ENCODE results near the gene CTNNBIP1.
A peak's percentile ranks its signal among the peaks of the same experiment; 100 is the strongest.

Gene CTNNBIP1

DNA sequence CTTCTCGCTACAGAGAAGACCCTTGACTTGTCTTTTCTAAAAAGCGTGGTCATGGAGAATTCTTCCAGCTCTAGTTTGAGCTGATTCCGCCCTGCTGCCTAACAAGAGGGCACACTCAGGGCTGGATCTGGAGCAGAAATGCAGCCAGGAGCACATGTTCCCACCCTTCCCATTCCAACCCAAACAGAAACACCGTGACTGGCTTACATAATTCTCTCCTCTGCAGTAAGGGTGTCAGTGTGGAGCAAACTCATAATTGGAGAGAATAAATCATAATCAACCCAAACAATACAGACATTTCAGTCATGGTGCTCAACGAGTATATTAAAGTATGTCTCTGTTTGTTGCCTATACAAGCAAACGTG, 34.5 kb downstream of the CTNNBIP1 start:
- Mint-ChIP-seq H3K27ac (no peak overlapping the region), H3K9me3 (no peaks in the 10 kb centered on the region), H3K4me1 (peaks cover 4% of the 10 kb centered on the region), H3K36me3 (ENCODE audit: low read depth) (no peaks in the 10 kb centered on the region), H3K27me3 (no peaks in the 10 kb centered on the region), H3K4me3 (no peak overlapping the region)
- DNase-seq, result no peak
- ATAC-seq, result no peak

DNA sequence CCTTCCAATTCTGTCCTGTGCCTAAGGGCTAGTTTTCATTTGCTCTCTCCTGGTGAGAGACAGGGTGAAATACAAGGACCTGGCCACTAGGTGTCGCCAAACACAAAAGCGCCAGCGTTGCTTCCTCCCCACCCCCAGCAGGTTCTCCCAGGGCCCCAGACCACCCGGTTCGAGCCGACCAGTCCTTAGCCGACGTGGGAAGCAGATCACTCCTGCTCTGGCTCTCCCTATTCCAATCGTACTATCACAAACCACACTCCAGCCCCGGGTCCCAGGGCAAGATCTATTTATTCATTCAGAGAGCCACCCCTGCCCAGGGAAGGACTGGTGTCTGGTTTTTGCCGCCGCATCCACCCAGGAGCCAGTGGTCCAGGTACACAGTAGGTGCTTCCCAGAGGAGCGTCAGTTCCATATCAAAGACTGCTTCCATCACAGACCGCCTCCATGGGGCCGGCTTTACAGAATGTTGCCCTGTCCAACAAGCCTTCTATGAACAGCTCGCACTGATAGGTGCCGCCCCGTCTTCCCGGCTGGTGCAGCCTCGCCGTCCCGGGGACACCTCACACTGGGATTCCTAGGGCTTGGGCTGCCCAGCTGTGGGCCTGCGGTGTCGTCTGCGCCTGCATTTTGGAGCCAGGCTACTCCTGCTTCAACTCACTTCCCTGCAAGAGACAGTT, 35.0 kb downstream of the CTNNBIP1 start:
- Mint-ChIP-seq H3K4me3 (no peak overlapping the region), H3K36me3 (ENCODE audit: low read depth) (no peaks in the 10 kb centered on the region), H3K27me3 (no peaks in the 10 kb centered on the region), H3K9me3 (no peaks in the 10 kb centered on the region), H3K27ac (no peak overlapping the region), H3K4me1 (peaks cover 4% of the 10 kb centered on the region)
- peak; percentile 81 for ATAC-seq
- DNase-seq, result peak; percentile 81

DNA sequence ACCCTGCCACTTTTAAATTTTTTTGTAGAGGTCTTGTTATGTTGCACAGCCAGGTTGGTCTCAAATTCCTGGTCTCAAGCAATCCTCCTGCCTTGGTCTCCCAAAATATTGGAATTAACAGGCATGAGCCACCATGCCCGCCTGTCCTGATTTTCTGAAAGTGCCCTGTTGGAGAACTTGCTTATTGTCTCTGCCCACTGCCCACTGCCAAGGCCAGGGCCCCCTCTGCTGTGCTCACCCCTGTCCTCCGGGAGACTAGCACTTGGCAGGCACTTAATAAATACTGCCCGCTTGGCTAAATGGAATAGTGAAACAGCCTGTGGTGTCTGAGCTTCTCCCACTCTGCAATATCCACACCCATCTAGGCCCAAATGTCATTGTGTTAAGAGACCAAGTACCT, 35.7 kb downstream of the CTNNBIP1 start:
- Mint-ChIP-seq H3K27me3 (no peaks in the 10 kb centered on the region), H3K4me1 (peaks cover 4% of the 10 kb centered on the region), H3K9me3 (no peaks in the 10 kb centered on the region), H3K4me3 (no peak overlapping the region), H3K27ac (no peak overlapping the region), H3K36me3 (ENCODE audit: low read depth) (no peaks in the 10 kb centered on the region)
- DNase-seq, result no peak
- ATAC-seq, result no peak

DNA sequence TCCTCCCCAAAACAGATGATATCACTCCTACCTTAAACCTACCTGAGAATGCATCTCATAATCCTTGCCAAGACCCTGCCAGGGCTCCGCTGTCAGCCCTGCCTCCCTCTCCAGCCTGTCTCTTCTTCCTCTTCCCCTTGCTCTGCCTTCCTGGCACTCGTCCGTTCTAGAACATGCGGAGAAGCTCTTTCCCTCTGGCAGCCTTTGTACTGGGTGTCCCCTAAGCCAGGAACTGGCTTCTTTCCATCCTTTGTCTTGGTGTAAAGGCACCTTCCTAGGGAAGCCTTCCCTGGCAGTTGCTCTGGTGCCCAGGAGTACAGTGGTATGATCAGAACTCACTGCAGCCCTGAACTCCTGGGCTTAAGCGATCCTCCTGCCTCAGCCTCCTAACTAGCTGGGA, 36.1 kb downstream of the CTNNBIP1 start:
- ATAC-seq (no peak), DNase-seq (no peak)
- Mint-ChIP-seq H3K4me3 (no peak overlapping the region), H3K4me1 (peaks cover 4% of the 10 kb centered on the region), H3K27ac (no peak overlapping the region), H3K9me3 (no peaks in the 10 kb centered on the region), H3K36me3 (ENCODE audit: low read depth) (no peaks in the 10 kb centered on the region), H3K27me3 (no peaks in the 10 kb centered on the region)

DNA sequence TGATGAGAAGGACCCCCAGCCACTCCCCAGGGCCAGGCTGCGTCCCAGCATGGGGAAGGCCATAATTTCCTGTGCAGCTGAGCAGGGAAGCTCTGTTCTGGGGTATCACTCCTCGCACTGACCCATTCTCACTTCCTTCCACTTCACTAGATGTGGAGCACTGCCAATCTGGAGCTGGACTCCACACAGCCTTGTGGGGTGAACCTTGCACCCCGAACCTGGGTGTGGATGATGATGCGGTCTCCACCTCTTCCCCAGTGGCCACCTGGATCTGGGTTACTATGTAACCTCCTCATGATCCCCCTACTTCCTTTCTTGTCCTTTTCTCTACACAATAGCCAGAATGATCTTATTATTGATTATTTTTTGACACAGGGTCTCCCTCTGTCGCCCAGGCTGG, 36.7 kb downstream of the CTNNBIP1 start:
- no peaks in the 10 kb centered on the region for H3K9me3 Mint-ChIP-seq
- no peak overlapping the region for H3K27ac Mint-ChIP-seq
- no peaks in the 10 kb centered on the region for H3K36me3 Mint-ChIP-seq (ENCODE audit: low read depth)
- DNase-seq (no peak), ATAC-seq (no peak)
- peaks cover 4% of the 10 kb centered on the region for H3K4me1 Mint-ChIP-seq
- H3K4me3 Mint-ChIP-seq, result no peak overlapping the region
- no peaks in the 10 kb centered on the region for H3K27me3 Mint-ChIP-seq

DNA sequence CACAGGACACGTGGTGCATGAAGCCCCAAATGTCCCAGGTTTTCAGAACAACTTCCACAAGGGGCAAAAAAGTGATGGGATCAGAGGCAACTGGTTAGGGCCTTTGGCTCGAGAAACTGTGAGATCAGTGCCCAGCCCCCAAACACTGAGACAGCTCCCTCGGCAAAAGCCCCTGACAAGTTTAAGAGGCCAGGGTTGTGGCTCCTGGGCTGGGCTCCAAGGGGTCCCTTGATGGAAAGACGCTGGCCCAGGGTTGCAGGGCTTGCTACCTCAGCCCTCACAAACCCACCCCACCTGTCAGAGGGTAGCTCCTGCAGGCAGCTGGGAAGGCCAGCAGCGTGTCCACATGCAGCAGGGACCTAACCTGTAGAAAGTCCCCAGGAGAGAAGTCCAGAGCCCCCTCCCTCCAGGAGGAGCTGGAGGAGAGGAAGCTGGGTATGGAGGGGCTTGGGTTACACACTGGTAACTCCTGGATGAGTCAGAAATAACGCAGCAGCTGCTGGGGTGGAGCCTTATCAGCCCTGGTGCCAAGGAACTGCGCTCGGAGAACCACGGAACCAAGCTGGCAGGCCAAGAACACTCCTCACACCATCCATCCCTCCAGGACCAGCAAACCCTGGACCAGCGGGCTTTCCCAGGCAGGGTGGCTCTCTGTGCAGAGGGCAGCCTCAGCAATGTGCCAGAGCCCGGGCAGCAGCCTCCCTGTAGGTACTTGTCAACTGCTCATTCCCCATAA, 37.5 kb downstream of the CTNNBIP1 start:
- H3K27ac Mint-ChIP-seq, result no peak overlapping the region
- H3K9me3 Mint-ChIP-seq, result no peaks in the 10 kb centered on the region
- no peak overlapping the region for H3K4me3 Mint-ChIP-seq
- ATAC-seq, result no peak
- no peaks in the 10 kb centered on the region for H3K27me3 Mint-ChIP-seq
- no peaks in the 10 kb centered on the region for H3K36me3 Mint-ChIP-seq (ENCODE audit: low read depth)
- peaks cover 4% of the 10 kb centered on the region for H3K4me1 Mint-ChIP-seq
- no peak for DNase-seq

DNA sequence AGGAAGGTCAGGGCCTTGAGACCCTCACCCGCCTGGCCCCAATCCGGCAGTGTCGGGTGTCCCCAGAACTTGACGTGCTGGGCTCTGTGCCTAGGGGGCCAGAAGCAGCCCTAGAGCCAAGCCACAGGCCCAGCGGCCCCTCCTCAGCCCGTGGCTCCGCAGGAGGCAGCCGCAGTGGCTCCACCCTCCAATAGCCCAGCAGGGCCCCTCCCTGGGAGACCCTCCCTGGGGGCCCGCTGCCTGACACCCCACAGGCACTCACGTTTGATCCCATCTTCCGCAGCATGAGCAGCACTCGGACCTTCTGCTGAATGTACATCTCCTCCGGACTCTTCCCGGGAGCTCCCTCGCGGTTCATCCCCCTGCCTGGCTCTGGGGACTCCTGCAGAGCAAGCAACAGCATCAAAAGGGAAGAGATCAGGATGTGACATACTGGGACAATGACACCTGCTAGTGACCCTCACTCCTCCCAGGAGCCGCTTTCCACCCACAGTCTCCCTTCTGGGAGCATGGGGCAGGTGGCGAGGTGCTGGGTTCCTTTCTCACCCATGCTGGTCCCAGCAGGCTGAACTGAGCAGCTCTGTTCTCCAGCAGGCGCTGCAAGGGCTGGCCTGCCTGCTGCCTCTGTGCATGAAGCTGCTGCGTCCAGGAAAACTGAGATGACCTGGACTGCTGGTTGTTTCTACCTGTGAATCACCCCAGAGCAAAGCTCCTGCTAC, 38.2 kb downstream of the CTNNBIP1 start:
- no peak for ATAC-seq
- no peak for DNase-seq
- Mint-ChIP-seq H3K27ac (no peak overlapping the region), H3K4me3 (no peak overlapping the region), H3K9me3 (no peaks in the 10 kb centered on the region), H3K4me1 (peaks cover 5% of the 10 kb centered on the region), H3K27me3 (no peaks in the 10 kb centered on the region), H3K36me3 (ENCODE audit: low read depth) (no peaks in the 10 kb centered on the region)

DNA sequence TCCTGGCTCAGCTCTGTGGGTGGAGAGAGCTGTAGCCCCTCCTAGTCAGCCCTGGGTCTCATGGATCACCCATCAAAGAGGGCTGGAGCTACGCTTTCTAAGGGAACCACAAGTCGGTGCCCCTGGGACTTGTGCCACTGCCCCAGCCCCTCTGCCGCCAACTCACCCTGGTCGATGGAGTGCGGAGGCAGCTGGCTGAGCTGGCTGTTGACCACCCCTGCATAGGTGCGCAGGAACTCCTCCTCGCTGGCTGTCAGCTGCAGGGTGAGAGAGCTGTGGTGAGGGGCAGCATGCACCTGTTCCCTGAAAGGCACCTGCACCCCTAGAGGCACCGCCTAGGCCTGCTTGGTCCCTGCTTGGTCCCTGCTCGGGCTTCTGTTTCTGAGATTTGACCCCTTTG, 39.0 kb downstream of the CTNNBIP1 start:
- H3K9me3 Mint-ChIP-seq, result no peaks in the 10 kb centered on the region
- DNase-seq (no peak), ATAC-seq (no peak)
- peaks cover 5% of the 10 kb centered on the region for H3K4me1 Mint-ChIP-seq
- no peak overlapping the region for H3K27ac Mint-ChIP-seq
- no peak overlapping the region for H3K4me3 Mint-ChIP-seq
- no peaks in the 10 kb centered on the region for H3K27me3 Mint-ChIP-seq
- no peaks in the 10 kb centered on the region for H3K36me3 Mint-ChIP-seq (ENCODE audit: low read depth)

DNA sequence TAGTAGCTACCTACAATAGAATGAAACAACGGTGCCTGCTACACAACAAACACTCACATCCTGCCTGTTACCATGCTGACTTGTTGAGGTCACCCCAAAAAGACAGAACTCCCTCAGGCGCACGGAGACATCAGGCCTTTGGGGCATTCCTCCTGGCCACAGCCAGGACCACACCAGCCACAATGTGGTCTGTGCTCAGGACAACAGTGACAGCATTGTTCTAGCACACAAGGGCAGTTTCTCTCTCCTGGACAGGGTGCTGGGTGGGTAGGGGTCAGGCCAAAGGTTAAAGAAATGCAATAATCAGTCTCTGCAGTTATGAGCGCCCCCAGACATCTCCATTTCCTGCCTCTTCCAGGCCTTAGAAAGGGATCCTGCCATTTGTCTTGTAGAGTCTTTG, 39.5 kb downstream of the CTNNBIP1 start:
- Mint-ChIP-seq H3K4me1 (peaks cover 5% of the 10 kb centered on the region), H3K4me3 (no peak overlapping the region), H3K27ac (no peak overlapping the region), H3K36me3 (ENCODE audit: low read depth) (no peaks in the 10 kb centered on the region), H3K27me3 (no peaks in the 10 kb centered on the region), H3K9me3 (no peaks in the 10 kb centered on the region)
- ATAC-seq, result no peak
- no peak for DNase-seq

DNA sequence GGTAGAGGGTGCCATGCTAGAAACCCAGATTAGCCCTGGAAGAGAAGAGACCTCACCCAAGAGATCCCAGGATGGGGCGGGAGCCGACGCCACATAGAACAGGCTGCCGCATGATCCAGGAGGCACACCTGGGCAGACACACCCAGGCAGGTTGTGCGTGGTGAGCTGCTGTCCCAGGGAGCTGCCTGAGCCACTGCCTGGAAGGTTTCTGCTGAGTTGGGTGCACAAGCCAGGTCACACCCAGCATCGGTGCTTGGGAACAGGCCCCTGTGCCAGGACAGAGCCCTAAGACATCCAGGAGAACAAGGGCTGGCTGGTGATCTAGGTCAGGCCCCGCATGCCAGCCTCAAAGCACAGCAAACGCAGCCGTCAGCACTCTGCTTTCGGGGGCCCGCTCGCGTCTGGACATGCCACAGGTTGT, 40.2 kb downstream of the CTNNBIP1 start:
- H3K27me3 Mint-ChIP-seq, result no peaks in the 10 kb centered on the region
- H3K36me3 Mint-ChIP-seq (ENCODE audit: low read depth), result no peaks in the 10 kb centered on the region
- ATAC-seq (no peak), DNase-seq (no peak)
- no peak overlapping the region for H3K4me3 Mint-ChIP-seq
- peaks cover 1% of the 10 kb centered on the region for H3K4me1 Mint-ChIP-seq
- H3K27ac Mint-ChIP-seq, result no peak overlapping the region
- no peaks in the 10 kb centered on the region for H3K9me3 Mint-ChIP-seq

DNA sequence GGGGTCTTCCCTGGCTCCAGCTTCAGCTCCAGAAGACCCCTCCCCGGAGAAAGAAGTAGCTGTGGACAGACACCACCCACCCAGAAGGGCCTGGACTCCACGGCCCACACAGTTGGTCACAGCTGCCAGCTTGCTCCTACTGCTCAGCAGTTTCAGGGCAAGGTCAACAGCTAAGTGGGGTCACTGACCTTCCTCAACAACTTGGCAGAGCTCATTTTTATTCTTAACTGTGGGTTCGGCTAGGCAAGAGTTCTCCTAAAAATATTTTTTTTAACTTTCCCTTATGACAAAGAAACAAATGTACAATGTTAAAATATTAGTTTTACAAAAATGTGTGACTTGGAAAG, 41.9 kb downstream of the CTNNBIP1 start:
- Mint-ChIP-seq H3K9me3 (no peaks in the 10 kb centered on the region), H3K4me3 (no peak overlapping the region), H3K27me3 (no peaks in the 10 kb centered on the region), H3K4me1 (peaks cover 1% of the 10 kb centered on the region), H3K36me3 (ENCODE audit: low read depth) (no peaks in the 10 kb centered on the region), H3K27ac (no peak overlapping the region)
- DNase-seq (no peak), ATAC-seq (no peak)

DNA sequence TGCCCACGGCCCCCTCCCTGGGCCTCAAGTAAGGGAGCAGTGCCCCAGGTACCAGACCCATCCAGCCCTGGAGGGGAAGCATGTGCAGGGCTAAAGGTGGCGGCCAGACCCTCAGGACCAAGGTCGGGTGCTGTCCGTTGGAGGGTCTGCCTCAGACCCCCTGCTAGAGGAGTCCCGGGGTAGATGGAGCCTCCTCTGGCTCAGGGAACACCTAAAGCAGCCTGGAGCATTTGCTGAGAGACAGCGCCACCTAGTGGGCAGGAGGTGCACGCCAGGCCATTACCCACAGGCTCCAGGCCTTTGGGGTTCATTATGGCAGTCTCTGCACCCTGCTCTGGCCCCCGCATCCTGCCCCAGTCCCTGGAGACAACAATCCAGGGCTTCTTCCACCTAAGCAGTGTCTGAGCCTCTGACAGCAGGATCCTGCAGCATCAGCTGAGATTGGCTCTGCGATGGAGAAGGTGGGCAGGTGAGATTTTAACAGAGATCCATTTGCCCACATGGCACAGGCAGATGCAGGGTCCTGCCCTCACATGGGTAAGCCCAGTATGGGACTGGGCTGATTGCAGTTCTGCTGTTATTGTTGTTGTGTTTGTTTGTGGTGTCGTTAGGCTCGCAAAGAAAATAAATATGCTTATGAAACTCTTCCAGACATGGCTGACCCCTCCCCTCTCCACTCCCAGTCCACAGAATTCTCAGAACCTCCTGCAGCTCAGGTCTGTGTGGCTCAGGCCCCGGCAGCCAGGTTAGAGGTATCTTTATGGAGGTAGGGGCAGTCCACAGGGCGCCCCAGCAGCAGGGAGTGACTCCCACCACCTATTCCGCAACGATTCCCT, 42.4 kb downstream of the CTNNBIP1 start:
- Mint-ChIP-seq H3K27me3 (no peaks in the 10 kb centered on the region), H3K4me1 (peaks cover 1% of the 10 kb centered on the region), H3K36me3 (ENCODE audit: low read depth) (no peaks in the 10 kb centered on the region), H3K27ac (no peak overlapping the region), H3K4me3 (no peak overlapping the region), H3K9me3 (no peaks in the 10 kb centered on the region)
- DNase-seq (peak; percentile 90), ATAC-seq (peak; percentile 91)

DNA sequence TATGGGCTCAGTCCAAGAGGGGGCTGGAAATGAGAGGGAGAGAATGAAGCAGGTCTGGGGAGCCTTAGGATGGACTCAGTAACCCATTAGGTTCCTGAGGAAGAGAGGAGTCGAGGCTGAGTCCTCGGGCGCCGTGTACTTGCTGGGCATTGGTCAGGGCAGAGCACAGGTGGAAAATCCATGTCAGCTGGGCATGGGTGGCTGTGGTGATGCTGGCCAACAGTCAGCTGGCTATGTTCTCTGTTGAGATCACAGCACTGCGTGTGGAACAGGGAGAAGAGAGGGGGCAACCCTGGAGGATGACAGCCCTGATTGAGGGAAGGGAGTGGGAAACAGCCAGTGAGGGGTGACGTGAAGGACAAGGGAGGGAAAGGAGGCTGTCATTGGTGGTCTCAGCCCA, 43.2 kb downstream of the CTNNBIP1 start:
- H3K4me1 Mint-ChIP-seq, result peaks cover 1% of the 10 kb centered on the region
- DNase-seq (no peak), ATAC-seq (no peak)
- no peaks in the 10 kb centered on the region for H3K36me3 Mint-ChIP-seq (ENCODE audit: low read depth)
- H3K9me3 Mint-ChIP-seq, result no peaks in the 10 kb centered on the region
- no peaks in the 10 kb centered on the region for H3K27me3 Mint-ChIP-seq
- H3K4me3 Mint-ChIP-seq, result no peak overlapping the region
- H3K27ac Mint-ChIP-seq, result no peak overlapping the region

DNA sequence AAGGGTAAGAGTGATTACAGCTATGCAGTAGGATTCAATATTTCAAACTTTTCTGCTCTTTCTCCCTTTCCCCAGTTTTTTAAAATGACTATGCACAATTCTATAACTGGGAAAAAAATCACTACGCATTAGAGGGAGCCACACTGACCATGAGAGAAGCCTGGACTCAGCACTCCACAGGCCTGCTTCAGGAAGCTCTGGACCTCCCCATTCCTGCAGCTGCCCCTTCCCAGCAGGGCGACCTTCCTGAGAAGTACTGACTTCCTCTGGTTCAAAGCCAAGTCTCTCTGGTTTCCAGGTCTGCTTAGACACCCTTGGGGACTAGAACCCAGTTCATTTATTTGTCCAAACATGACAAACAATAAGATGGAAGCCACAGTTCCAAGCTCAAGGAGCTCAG, 44.3 kb downstream of the CTNNBIP1 start:
- ATAC-seq (no peak), DNase-seq (no peak)
- no peak overlapping the region for H3K4me3 Mint-ChIP-seq
- H3K4me1 Mint-ChIP-seq, result peaks cover 1% of the 10 kb centered on the region
- H3K9me3 Mint-ChIP-seq, result no peaks in the 10 kb centered on the region
- H3K36me3 Mint-ChIP-seq (ENCODE audit: low read depth), result no peaks in the 10 kb centered on the region
- no peaks in the 10 kb centered on the region for H3K27me3 Mint-ChIP-seq
- no peak overlapping the region for H3K27ac Mint-ChIP-seq

Measured in activated naive CD8-positive, alpha-beta T cell treated with anti-CD3 and anti-CD28 coated beads, Interleukin-2, amount 50 U/mL, for 24 hours (primary cell).